NT2/D1 (cell line): ENCODE results near the gene HCN4.

ENCODE experiments used
- DNase-seq: peaks from one replicate; pipeline ENCODE4 v3.0.0-alpha.2; 2011; ENCODE audit warnings: low read depth, low spot score
- H3K27me3 ChIP-seq: 2 replicates; pipeline ENCODE4 v1.6.0; 2011; ENCODE audit warnings: mild to moderate bottlenecking; ENCODE audit not compliant: insufficient read length, insufficient read depth
- H3K36me3 ChIP-seq: 2 replicates; pipeline ENCODE4 v1.6.1; 2011; ENCODE audit warnings: mild to moderate bottlenecking, low read length, mixed read lengths; ENCODE audit not compliant: insufficient read depth, insufficient read length
- H3K4me1 ChIP-seq: 2 replicates; pipeline ENCODE4 v1.5.1; 2011; ENCODE audit not compliant: insufficient read depth, insufficient read length
- H3K4me3 ChIP-seq: 2 replicates; pipeline ENCODE4 v1.5.1; 2011; ENCODE audit warnings: low read depth; ENCODE audit not compliant: insufficient read length
- H3K9ac ChIP-seq: 2 replicates; pipeline ENCODE4 v1.6.0; 2011; ENCODE audit warnings: low read depth; ENCODE audit not compliant: insufficient read length
- H3K9me3 ChIP-seq: 2 replicates; pipeline ENCODE4 v1.5.1; 2011; ENCODE audit warnings: mild to moderate bottlenecking, low read length; ENCODE audit not compliant: insufficient read depth
- SUZ12 ChIP-seq: IDR thresholded peaks from 2 replicates; pipeline ENCODE4 v1.6.1; 2011; ENCODE audit not compliant: insufficient read length, insufficient read depth; ENCODE audit errors: extremely low read depth
- YY1 ChIP-seq: IDR thresholded peaks from 2 replicates; pipeline ENCODE4 v1.6.1; 2011; ENCODE audit not compliant: insufficient read length, insufficient read depth
- ZNF274 ChIP-seq: IDR thresholded peaks from 2 replicates; pipeline ENCODE4 v1.6.1; 2011; ENCODE audit warnings: mild to moderate bottlenecking, low read depth, low read length

The HCN4 gene

GRCh38 chr15:73330206-73331051 is 38.3 kb downstream of the HCN4 start:
- no peak for TF ChIP-seq ZNF274
- H3K4me3 ChIP-seq: no peak overlapping the region
- no peak overlapping the region for H3K9ac ChIP-seq
- peaks cover 19% of the 10 kb centered on the region for H3K4me1 ChIP-seq
- no peaks in the 10 kb centered on the region for H3K9me3 ChIP-seq
- no peaks in the 10 kb centered on the region for H3K27me3 ChIP-seq
- H3K36me3 ChIP-seq: peaks cover 46% of the 10 kb centered on the region
- DNase-seq: no peak

GRCh38 chr15:73329501-73330200 is 39.1 kb downstream of the HCN4 start:
- no peak overlapping the region for H3K9ac ChIP-seq
- peaks cover 19% of the 10 kb centered on the region for H3K4me1 ChIP-seq
- peaks cover 54% of the 10 kb centered on the region for H3K36me3 ChIP-seq
- no peak for TF ChIP-seq SUZ12
- no peak for TF ChIP-seq YY1
- TF ChIP-seq ZNF274: no peak
- H3K9me3 ChIP-seq: no peaks in the 10 kb centered on the region
- no peaks in the 10 kb centered on the region for H3K27me3 ChIP-seq
- no peak overlapping the region for H3K4me3 ChIP-seq
- no peak for DNase-seq

DNA sequence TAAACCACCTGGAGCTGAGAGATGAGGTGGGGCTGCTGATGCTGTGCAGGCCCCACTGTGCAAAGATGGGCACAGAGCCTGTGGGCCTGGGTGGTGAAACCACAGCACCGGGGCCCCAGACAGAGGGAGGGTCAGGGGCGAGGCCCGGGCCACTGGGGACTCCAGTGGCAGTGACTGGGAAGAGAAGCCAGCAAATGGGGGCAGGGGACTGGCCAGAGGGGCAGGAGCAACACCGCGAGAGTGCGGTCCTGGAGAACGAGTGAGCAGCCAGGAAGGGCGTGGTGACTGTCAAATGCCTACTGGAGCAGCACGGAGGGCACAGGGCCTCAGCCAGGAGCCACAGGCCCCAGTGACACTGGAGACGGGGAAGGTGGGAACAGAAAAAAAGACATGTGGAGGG is 39.8 kb downstream of the HCN4 start:
- H3K4me1 ChIP-seq: peaks cover 19% of the 10 kb centered on the region
- H3K36me3 ChIP-seq: peaks cover 60% of the 10 kb centered on the region

GRCh38 chr15:73328149-73328820 is 40.5 kb downstream of the HCN4 start:
- no peaks in the 10 kb centered on the region for H3K27me3 ChIP-seq
- no peak overlapping the region for H3K4me3 ChIP-seq
- no peak for DNase-seq
- no peaks in the 10 kb centered on the region for H3K9me3 ChIP-seq
- peaks cover 19% of the 10 kb centered on the region for H3K4me1 ChIP-seq
- no peak for TF ChIP-seq YY1
- no peak overlapping the region for H3K9ac ChIP-seq
- H3K36me3 ChIP-seq: peaks cover 65% of the 10 kb centered on the region

More for the DNA sequence above, 39.8 kb downstream of the HCN4 start:
- Histone ChIP-seq H3K9ac (no peak overlapping the region), H3K4me3 (no peak overlapping the region), H3K9me3 (no peaks in the 10 kb centered on the region), H3K27me3 (no peaks in the 10 kb centered on the region)
- TF ChIP-seq YY1 (no peak), ZNF274 (no peak), SUZ12 (no peak)
- DNase-seq: no peak

DNA sequence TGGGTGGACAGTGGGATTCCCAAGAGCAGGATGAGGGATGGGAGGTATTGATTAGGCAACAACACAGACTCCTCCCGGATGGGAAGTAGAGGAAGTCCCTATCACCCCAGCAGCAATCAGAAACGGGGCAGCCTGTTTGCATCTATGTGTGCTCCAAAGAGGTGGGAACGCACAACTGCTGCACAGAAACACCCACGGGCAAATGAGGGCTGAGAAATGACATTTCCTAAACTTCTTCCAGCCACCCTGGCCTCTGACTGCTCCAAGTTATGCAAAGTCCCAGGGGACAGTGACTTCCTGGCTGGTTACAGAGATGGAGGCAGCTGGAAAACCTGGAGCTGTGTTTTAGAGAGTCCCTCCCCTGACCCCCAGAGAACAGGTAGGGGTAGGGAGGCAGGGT is 42.6 kb downstream of the HCN4 start:
- Histone ChIP-seq H3K27me3 (no peaks in the 10 kb centered on the region), H3K4me1 (peaks cover 14% of the 10 kb centered on the region), H3K4me3 (no peak overlapping the region), H3K9ac (no peak overlapping the region), H3K36me3 (peaks cover 67% of the 10 kb centered on the region), H3K9me3 (no peaks in the 10 kb centered on the region)
- TF ChIP-seq ZNF274 (no peak), YY1 (no peak), SUZ12 (no peak)
- DNase-seq: no peak

GRCh38 chr15:73325191-73325861 is 43.4 kb downstream of the HCN4 start:
- TF ChIP-seq SUZ12 (no peak), ZNF274 (no peak), YY1 (no peak)
- DNase-seq: no peak
- peaks cover 11% of the 10 kb centered on the region for H3K4me1 ChIP-seq
- peaks cover 69% of the 10 kb centered on the region for H3K36me3 ChIP-seq
- H3K9ac ChIP-seq: no peak overlapping the region
- H3K27me3 ChIP-seq: no peaks in the 10 kb centered on the region
- H3K4me3 ChIP-seq: no peak overlapping the region
- H3K9me3 ChIP-seq: no peaks in the 10 kb centered on the region
